ENCODE measurements around the gene C13orf42. TPM values are rescaled to one million over a fixed set of nuclear protein-coding genes. Genes with fewer than 3 reads are reported as not detected.

The C13orf42 gene
- total and polyA plus RNA-seq, 2 experiments from 2014 or later: 9.4 to 96.5 TPM

GRCh38 chr13:51067210-51067701, 43.8 kb downstream of the C13orf42 start (continued):
- no peak for TF ChIP-seq REST (IDR thresholded peaks at IDR 0.05; ENCODE audit: unreplicated experiment)
- no peak for TF ChIP-seq ZNF331 (CRISPR knock-in tag; IDR thresholded peaks at IDR 0.05; ENCODE audit: low read depth)

- no peaks in the 10 kb centered on the region for H3K36me3 ChIP-seq (ENCODE audit: insufficient read depth)
- no peak overlapping the region for H3K4me3 Mint-ChIP-seq
- no peak overlapping the region for H3K4me2 ChIP-seq
- no peaks in the 10 kb centered on the region for H4K20me1 ChIP-seq (replicated peaks; ENCODE audit: insufficient read depth)
- H3K4me1 Mint-ChIP-seq: peaks cover 14% of the 10 kb centered on the region
- no peaks in the 10 kb centered on the region for H3K9me3 Mint-ChIP-seq
- H3K79me2 ChIP-seq (replicated peaks; ENCODE audit: insufficient read depth): no peaks in the 10 kb centered on the region
- H3K4me1 ChIP-seq (ENCODE audit: insufficient read depth): peaks cover 9% of the 10 kb centered on the region
- DNase-seq (ENCODE audit: low spot score) (peak; percentile 25), ATAC-seq (peak; percentile 41)
- no peaks in the 10 kb centered on the region for H3K9me2 ChIP-seq (ENCODE audit: insufficient read depth)
- peak overlapping the region; percentile 90 for H2AFZ ChIP-seq
- no peak overlapping the region for H3K4me3 ChIP-seq
- no peaks in the 10 kb centered on the region for H3K27me3 Mint-ChIP-seq (ENCODE audit: insufficient read depth, low read depth, poor library complexity)
- H3K36me3 Mint-ChIP-seq (ENCODE audit: low read depth): no peaks in the 10 kb centered on the region
- no peak overlapping the region for H3K27ac Mint-ChIP-seq
- H3K27me3 ChIP-seq (ENCODE audit: insufficient read depth): no peaks in the 10 kb centered on the region
- no peak overlapping the region for H3K27ac ChIP-seq (ENCODE audit: low read depth)
- H3F3A ChIP-seq (replicated peaks; ENCODE audit: low read depth): 0 out of 2 replicates have a peak, but pooled peaks cover 3% of the 10 kb centered on the region
- TF ChIP-seq, protein P1, sequence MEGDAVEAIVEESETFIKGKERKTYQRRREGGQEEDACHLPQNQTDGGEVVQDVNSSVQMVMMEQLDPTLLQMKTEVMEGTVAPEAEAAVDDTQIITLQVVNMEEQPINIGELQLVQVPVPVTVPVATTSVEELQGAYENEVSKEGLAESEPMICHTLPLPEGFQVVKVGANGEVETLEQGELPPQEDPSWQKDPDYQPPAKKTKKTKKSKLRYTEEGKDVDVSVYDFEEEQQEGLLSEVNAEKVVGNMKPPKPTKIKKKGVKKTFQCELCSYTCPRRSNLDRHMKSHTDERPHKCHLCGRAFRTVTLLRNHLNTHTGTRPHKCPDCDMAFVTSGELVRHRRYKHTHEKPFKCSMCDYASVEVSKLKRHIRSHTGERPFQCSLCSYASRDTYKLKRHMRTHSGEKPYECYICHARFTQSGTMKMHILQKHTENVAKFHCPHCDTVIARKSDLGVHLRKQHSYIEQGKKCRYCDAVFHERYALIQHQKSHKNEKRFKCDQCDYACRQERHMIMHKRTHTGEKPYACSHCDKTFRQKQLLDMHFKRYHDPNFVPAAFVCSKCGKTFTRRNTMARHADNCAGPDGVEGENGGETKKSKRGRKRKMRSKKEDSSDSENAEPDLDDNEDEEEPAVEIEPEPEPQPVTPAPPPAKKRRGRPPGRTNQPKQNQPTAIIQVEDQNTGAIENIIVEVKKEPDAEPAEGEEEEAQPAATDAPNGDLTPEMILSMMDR (conservative IDR thresholded peaks at IDR 0.05; ENCODE audit: low read depth in 2 of 2): peak; percentile 26 to 56; a peak in 3 of 4 replicates
- TF ChIP-seq, protein P2, sequence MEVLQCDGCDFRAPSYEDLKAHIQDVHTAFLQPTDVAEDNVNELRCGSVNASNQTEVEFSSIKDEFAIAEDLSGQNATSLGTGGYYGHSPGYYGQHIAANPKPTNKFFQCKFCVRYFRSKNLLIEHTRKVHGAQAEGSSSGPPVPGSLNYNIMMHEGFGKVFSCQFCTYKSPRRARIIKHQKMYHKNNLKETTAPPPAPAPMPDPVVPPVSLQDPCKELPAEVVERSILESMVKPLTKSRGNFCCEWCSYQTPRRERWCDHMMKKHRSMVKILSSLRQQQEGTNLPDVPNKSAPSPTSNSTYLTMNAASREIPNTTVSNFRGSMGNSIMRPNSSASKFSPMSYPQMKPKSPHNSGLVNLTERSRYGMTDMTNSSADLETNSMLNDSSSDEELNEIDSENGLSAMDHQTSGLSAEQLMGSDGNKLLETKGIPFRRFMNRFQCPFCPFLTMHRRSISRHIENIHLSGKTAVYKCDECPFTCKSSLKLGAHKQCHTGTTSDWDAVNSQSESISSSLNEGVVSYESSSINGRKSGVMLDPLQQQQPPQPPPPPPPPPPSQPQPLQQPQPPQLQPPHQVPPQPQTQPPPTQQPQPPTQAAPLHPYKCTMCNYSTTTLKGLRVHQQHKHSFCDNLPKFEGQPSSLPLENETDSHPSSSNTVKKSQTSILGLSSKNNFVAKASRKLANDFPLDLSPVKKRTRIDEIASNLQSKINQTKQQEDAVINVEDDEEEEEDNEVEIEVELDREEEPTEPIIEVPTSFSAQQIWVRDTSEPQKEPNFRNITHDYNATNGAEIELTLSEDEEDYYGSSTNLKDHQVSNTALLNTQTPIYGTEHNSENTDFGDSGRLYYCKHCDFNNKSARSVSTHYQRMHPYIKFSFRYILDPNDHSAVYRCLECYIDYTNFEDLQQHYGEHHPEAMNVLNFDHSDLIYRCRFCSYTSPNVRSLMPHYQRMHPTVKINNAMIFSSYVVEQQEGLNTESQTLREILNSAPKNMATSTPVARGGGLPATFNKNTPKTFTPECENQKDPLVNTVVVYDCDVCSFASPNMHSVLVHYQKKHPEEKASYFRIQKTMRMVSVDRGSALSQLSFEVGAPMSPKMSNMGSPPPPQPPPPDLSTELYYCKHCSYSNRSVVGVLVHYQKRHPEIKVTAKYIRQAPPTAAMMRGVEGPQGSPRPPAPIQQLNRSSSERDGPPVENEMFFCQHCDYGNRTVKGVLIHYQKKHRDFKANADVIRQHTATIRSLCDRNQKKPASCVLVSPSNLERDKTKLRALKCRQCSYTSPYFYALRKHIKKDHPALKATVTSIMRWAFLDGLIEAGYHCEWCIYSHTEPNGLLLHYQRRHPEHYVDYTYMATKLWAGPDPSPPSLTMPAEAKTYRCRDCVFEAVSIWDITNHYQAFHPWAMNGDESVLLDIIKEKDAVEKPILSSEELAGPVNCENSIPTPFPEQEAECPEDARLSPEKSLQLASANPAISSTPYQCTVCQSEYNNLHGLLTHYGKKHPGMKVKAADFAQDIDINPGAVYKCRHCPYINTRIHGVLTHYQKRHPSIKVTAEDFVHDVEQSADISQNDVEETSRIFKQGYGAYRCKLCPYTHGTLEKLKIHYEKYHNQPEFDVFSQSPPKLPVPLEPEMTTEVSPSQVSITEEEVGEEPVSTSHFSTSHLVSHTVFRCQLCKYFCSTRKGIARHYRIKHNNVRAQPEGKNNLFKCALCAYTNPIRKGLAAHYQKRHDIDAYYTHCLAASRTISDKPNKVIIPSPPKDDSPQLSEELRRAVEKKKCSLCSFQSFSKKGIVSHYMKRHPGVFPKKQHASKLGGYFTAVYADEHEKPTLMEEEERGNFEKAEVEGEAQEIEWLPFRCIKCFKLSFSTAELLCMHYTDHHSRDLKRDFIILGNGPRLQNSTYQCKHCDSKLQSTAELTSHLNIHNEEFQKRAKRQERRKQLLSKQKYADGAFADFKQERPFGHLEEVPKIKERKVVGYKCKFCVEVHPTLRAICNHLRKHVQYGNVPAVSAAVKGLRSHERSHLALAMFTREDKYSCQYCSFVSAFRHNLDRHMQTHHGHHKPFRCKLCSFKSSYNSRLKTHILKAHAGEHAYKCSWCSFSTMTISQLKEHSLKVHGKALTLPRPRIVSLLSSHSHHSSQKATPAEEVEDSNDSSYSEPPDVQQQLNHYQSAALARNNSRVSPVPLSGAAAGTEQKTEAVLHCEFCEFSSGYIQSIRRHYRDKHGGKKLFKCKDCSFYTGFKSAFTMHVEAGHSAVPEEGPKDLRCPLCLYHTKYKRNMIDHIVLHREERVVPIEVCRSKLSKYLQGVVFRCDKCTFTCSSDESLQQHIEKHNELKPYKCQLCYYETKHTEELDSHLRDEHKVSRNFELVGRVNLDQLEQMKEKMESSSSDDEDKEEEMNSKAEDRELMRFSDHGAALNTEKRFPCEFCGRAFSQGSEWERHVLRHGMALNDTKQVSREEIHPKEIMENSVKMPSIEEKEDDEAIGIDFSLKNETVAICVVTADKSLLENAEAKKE (CRISPR knock-in tag; IDR thresholded peaks at IDR 0.05): no peak
Observed at GRCh38 chr13:51066091-51066831, 44.8 kb downstream of the C13orf42 start.

Data from GM23338 (cell line).